Middle frontal gyrus (tissue), 1 donor: Measurements from ENCODE around the gene TSPEAR.

Source experiments
- DNase-seq: peaks from one replicate; pipeline ENCODE4 v3.0.0-alpha.2; 2015; ENCODE audit warnings: low spot score; ENCODE audit errors: extremely low spot score

TSPEAR gene

DNA sequence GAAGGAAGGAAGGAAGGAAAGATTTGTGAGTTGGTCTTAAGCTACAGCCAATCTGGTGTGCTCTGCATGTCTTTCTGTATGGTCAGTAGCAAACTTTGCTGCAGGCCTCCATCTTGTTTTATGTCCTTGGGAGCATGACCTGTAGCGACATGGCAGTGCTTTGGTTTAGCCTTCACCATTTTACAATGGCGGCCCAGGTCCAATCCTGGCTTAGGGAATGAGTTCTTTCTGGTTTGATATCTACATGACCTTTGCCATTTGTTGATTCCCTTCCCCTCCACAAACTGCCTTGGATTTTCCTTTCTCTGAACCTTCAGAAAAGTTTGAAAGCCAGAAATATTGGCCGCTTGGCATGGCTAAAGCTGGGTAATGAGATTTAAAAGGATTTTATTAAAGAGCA lies 30.5 kb upstream of the TSPEAR start:
- DNase-seq = no peak

DNA sequence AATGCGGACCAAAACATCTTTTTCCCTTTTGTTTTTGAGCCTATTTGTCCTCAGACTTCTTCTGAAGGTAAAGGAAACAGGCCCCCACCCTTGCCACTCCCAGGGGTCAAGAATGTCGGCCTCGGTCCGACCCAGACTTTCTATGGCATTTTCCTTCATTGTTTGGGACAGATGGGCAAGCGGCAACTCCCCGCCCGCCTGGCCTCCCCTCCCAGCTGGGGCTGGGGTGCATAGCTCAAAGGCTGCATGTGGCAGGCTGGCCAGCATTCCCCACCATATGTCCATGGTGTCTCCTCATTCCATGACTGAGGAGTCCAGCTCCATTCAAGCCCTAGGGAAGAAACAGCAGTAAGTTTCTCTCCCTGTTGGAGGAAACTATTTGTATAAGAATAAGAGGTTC lies 29.4 kb upstream of the TSPEAR start:
- no peak for DNase-seq

DNA sequence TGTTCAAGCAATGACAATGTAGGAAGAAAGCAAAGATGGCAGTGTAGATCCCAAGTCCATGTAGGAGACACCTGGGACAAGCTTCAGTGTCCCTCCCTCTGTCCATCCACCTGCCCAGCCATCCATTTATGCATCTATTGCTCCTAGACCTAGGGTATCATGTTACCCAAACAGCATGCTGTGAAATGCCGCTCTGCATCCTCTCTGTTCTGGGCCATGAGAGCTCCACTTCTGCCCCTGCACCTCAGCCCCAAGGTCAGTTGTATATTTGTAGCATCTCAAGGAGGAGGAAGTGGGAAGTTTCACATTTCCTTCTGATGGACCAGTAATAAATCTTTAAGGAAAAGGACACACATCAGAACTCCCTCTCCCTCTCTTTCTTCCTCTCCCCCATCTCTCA lies 27.9 kb upstream of the TSPEAR start:
- no peak for DNase-seq

DNA sequence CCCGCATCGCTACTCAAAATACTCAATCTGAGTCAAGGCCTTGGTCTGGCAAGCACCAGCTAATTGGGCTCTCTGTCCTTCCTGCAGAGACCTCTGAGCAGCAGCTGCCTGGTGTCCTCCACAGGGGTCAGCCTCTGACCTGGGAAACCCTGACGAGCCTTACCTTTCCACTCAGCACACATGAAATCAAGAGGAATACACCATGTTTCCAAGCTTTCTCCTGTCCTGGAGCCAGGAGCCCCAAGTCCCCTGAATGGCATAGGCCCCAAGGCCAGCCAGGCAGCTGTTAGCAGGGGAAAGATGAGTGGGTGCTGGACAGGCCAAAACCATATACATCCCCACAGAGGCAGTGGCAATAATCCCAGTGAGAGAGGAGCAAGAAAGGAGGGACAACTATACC lies 27.2 kb upstream of the TSPEAR start:
- no peak for DNase-seq

DNA sequence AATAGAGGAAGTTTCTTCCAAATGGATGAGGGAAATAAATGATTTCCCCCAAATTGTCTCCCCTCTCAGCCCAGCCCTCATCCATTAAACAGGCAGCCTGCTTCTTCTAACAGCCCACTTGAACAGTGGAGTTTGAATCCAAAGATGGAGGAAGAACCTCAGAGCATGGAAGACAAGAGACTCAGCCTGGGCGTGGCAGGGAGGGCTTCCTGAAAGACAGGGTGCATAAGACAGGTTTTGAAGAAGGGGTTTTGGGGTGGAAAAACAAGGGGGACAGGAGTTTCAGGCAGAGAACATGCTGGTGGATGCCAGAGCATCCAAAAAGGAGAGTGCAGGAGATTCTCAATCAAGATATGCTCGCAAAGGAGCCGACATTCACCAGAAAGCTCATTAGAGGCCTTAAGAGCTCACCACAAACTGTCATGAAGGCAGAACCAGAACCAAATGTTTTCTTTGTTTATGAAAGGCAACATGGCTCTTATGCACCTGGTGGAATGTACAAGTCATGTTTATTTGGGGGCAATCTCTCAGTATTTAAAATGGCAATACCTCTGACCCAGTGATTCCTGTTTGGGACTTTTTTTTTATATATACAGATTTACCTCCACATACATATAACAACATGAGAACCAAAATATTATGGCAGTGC lies 26.5 kb upstream of the TSPEAR start:
- DNase-seq = no peak

DNA sequence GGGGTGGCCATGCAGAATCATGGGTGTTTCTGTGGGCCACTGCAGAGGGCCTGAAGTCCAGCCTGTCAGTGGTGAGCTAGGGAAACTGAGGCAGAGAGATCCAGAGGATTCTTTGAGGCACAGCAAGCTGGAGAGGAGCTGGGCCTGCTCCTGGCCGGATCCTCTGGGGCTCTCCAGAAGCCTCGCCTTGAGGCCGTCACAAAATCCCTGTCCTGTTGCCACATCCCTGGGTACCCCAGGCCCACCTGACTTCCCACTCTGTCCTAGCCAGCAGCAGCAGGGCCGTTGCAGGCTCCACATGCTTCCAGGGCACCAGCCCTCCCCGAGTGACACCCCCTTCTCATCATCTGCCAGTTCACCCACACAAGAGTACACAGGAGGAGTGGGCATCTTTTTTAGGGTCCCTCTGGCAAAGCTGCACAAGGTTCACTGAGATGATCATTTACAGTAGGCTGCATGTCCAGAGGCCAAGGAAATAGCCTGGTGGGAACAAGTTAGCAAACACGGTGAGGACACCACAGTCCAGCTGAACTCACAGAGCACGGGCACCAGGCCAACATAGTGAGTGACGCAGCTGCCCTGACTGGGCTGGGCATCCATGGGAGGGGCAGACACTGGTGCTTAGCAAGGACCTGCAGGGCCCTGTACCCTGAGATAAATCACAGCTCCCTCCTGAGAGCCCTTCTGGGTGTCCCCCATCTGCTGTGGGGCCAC lies 25.1 kb upstream of the TSPEAR start:
- DNase-seq = no peak

DNA sequence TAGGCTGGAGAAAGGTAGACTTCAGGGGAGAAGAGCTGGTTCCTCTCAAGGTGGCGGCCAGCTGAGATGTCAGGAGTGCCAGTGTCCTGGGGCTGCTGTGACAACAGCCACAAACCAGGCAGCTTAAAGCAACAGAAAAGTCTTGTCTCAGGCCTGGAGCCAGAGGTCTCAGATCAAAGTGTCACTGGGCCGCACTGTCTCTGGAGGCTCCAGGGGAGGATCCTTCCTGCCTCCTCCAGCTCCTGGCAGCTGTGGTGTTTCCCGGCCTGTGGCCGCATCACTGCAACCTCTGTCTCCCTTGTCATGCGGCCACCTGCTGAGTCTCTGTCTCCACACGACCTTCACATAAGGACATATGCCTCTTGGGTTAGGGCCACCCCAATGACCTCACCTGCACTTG lies 24.4 kb upstream of the TSPEAR start:
- no peak for DNase-seq

DNA sequence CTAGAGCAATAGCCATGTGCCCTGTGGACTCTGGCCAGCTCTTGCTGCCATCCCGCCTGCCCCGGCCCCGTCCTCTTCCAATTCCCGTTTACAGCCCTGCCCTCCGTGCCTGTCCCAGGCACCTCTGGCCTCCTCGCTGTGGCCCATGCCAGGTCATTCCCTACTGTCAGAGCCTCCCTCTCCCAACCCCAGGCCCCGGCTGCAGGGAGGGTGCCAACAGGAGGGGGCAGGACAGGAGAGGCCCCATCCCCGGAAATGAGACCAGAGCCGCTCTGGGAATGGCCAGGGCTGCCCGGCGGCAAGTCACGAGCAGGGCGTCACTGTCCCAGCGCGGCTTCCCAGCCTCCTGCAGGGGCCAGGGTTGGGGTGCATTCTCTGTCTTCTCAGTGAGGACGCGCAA lies 23.5 kb upstream of the TSPEAR start:
- DNase-seq = no peak

DNA sequence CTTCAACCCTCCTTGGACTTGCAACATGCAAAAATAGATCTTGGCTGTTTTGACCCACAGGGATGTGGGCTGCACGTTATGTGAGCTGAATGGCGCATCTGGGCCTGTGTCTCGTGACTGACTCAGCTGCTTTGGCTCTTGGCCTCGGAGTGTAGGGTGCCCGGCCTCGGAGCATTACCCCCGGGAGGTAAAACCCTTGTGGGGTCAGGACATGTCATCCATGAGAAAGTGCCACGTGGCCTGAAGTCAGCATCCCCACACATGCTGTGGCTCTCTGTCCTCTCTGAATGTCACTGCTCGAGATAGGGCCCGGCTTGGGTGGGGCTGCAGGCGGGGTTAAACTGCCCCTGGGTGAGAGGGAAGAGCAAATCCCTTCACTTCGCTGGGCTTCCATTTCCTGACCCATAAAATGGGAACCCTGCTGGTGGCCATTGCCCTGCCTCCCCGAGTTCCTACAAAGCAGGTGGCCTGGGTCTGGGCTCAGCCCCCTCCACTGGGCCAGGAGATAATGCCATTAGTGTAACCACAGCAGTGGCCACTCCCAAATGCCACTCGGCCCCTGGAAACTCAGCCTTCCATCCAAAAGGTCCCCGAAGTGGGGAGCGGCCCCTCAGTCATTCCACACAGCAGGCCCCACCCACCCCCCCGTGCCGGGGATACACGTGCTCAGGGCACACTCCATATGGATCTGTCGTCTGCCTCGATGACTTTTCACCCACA lies 22.8 kb upstream of the TSPEAR start:
- DNase-seq = no peak

DNA sequence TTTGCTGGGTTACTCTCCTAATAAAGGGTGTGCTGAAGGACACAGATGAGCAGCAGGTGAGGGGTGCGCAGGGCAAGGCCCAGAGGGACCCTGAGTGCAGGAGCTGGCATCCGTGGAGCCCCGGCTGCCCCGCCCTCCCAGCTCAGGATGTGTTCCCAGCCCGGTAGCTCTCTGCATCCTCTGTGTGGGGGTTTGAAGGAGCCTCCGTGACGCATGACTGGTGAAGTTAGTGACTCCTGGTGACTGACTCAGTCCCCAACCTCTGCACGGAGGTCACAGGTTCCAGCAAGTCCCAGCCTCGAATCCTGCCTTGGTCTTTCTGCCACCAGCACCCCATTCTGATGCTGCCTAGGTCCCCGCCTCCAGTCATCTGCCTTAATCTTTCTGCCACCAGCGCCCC lies 21.6 kb upstream of the TSPEAR start:
- DNase-seq = no peak

DNA sequence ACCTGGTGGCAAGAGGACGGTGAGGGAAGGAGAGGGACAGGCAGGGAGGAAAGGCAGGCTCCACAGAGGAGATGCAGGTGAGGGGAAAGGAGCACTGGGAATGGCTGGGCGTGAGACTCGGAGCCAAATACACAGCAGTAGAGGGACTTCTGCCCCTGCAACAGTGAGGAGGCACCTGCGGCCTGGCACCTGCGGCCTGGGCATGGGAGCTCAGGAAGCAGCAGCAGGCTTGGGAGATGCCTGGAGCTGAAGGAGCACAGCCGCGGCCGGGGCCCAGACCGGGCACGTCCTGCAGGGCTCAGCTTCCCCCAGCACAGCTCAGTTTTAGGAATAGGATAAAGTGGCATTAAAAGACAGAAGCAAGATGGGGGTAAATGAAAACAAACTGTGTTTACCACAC lies 20.9 kb upstream of the TSPEAR start:
- no peak for DNase-seq

DNA sequence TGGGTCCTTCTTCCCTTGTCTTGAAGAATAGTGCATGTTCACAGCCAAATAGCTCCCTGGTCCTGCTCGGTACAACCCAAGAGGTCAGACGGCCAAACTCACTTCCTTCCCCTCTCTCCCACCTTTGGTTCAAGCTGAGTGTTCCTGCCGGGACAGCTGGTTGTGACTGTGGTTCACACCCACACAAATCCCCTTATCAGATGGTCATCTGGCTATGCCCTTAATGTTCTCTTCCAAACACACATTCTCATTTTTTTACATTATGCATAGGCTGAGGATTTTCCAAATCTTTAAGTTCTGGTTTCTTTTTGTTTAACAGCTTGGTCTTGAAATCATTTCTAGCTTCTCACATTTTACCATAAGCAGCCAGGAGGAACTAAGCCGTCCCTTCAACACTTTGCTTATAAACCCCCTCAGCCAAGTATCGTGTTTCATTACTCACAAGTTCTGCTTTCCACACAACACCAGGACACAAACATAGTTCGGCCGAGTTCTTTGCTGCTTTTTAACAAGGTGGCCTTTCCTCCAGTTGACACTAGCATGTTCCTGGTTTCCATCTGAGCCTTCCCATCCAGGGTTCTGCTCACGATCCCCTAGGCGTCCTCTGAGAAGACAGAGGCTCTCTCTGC lies 19.7 kb upstream of the TSPEAR start:
- no peak for DNase-seq

DNA sequence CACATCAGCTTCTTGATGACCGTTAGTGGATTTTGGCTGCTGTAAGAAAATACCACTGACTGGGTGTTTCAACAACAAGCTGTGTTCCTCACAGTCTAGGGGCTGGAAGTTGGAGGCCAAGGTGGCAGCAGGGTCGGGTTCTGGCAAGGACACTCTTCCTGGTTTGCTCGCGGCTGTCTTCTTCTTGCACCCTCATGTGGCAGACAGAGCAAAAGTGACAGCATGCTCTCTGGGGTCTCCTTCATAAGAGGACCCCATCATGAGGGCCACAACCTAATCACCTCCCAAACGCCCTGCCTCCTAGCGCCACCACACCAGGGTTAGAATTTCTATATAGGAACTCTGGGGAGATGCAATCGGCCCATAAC lies 18.6 kb upstream of the TSPEAR start:
- DNase-seq = no peak

DNA sequence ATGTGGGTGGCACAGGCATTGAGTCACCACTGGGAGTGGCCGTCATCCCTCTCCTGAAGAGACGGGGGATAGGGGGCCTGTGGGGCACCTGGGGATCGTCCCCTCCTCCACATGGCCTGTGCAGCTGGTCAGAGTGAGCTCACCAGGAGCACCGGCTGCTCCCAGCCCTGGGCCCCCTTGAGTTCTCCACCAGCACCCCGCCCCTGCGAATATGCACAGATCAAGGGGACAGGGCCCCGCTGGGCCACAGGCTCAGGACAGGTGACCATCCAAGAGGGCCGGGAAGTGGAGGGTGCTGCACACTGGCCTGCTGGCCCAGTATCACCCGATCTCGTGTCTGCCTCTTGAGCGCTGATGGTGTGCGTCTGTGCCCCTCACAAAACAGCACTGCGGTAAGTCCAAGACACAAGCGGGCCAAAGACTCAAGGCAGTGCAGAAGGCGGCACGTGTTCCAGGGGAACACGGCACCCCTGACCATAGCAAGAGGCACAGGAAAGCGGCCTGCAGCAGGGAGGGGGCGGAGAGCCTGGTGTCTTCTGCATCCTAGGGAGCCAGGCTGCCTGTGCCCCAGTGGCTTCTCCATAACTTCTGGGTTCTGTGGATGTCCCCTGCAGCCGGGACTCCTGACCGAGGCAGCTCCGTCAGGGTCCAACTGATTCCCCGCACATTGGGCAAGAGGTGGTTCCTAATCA lies 18.1 kb upstream of the TSPEAR start:
- DNase-seq = no peak

DNA sequence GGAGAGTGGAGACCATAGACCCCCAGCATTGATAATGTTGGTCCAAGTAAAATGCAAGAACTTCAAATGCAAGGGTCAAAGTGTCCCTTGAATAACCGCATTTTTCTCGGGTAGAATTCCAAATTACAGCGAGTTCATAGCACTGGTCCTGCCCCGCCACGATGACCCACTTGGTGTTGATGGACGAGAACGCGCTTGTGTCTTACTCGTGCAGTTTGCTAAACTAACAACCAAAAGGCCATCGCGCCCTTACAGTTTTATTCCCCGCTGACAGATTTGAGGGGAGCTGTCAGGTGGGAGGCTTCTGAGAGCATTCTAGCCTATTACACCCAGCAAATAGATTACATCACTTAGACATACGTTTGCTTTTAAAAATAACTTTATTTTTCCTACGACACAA lies 17.3 kb upstream of the TSPEAR start:
- DNase-seq = no peak

DNA sequence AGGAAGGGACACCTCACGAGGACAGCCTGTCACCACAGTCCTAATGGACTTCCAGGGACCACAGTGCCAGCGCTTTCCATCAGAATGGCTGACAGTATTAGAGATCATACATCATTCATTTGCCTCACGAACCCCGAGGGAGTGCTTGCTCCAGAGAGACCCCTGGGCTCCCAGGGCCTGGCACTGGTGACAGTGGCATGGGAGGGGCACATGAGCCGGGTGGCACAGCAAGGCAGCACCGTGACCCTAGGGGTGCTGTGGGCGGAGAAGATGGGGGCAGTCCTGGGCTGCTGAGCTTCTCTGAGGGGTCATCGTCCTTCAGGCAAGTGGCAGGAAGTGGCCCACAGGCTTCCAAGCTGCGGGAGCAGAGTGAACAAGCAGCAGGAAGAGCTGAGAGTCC lies 16.4 kb upstream of the TSPEAR start:
- no peak for DNase-seq

DNA sequence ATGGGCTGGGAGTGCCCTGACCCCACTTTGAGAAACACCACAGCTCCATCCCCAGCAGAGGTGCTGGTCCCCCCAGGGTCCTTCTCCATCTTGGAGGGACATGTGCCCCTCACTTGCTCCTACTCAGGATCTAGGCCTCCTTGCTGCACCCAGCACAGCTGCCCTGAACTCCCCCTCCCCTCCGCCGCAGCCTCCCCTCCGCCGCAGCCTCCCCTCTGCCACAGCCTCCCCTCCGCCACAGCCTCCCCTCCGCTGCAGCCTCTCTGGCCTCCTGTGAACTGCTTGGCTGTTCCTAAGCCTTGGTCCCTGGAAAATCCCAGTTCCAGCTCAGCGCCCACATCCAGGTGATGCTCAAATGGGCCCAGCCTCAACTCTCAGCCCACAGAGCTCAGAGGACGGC lies 15.9 kb upstream of the TSPEAR start:
- DNase-seq = no peak

DNA sequence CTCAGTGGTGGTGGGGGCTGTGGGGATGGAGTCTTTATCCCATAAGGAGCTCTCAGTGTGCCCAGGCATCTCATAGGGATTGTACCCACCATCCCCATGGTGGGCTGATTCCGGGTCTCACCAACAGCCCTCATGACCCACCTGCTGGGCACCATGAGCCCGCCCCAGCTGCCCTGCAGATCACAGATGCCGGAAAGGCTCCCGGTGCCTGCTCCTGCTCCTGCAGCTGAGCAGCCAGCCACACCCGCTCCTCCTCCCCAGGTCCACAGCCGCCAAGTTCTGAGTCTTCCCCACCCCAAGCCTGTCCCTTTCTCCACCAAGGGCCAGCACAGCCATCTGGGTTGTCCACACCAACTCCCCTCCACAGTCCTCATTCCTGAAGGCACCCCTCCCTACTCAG lies 15.5 kb upstream of the TSPEAR start:
- DNase-seq = no peak

DNA sequence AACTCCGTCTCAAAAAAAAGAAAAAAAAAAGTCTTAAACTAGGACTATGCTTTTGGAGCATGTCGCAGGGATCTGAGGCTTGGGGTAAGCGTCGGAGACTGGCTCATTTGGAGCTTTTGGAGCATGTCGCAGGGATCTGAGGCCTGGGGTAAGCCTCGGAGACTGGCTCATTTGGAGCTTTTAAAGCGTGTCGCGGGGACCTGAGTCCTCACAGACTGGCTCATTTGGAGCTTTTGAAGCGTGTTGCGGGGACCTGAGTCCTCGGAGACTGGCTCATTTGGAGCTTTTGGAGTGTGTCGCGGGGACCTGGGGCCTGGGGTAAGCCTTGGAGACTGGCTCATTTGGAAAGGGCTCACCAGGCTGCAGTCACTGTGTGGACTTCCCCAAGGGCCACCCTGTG lies 13.6 kb upstream of the TSPEAR start:
- no peak for DNase-seq

DNA sequence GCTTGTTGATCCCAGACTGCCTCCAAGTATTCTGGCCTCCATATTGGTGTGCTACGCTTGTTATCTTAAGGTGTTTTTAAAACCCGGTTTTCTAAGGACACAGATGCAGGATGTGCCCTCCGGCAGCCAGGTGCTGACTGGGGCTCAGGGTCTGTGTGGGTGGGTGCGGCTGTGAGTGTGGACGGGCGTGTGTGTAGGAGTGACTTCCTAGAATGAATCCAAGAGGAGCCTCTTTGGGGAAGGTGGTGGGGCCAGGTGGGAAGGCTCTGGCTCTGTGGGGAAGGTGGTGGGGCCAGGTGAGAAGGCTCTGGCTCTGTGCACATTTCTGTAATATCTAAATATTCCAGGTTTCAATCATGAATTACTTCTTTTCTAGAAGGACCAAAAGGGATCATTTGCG lies 12.8 kb upstream of the TSPEAR start:
- no peak for DNase-seq

DNA sequence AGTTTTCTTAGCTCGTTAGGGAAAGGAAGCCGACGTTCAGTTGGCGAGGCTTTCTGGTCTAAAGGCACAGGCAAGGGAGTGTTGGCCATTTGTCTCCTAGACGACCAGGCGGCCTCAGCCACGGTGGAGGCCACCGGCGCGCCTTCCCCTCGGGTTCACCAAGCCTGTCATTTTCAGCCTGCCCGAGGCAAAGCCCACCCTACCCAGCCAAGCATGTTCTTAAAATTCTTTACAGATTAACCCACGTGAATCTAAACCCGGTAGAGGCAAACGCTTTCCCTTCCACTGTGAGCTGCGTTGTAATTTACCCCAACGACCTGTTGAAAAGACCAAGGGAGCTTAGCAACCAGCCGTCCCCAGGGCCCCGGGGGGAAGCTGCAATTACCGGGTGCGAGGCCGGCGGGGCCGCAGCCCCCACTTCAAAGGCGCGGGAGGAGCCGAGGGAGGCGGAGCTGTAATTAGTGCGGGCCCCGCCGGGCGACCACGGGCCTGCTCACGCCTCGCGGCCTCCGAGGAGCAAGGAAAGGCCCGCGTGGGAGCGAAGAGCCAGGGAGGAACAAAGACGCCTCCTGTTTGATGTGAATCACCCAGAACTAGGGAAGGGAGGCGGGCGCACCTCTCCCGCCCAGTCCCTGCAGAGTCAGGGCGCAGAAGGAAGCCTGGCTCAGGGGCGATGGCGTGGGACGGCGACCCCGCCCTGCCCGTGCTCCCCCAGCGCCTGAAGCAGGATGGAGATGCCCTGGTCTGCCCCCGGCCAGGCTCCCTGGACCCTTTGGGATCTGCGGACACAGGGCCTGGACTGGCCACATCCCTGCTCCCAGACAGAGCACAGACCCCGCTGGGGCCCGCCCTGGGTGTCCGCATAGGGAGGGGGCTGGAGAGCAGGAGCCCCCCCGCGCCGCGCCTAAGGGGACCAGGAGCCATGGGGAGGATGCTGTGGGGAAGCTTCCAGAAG lies 12.1 kb upstream of the TSPEAR start:
- no peak for DNase-seq
